Stimulated activated CD4-positive, alpha-beta T cell treated with anti-CD3 and anti-CD28 coated beads, Interleukin-4, amount 100 ng/mL, for 4 hours (primary cell): ENCODE data around the gene SLC48A1.
"Not testable (repeated sequence)": the region's sequence is repeated elsewhere in the genome, so short reads cannot be mapped to it uniquely, and the experiment has no call there.

Experiments used
- DNase-seq, 2 experiments: peaks; one replicate each; pipeline ENCODE4 v3.0.0-alpha.2; 2020

The SLC48A1 gene

GRCh38 chr12:47794679-47795078 is 21.6 kb downstream of the SLC48A1 start:
- DNase-seq: no peak

GRCh38 chr12:47795121-47795813 is 22.2 kb downstream of the SLC48A1 start:
- DNase-seq: no peak

GRCh38 chr12:47795814-47796411 is 22.9 kb downstream of the SLC48A1 start:
- DNase-seq: no peak

DNA sequence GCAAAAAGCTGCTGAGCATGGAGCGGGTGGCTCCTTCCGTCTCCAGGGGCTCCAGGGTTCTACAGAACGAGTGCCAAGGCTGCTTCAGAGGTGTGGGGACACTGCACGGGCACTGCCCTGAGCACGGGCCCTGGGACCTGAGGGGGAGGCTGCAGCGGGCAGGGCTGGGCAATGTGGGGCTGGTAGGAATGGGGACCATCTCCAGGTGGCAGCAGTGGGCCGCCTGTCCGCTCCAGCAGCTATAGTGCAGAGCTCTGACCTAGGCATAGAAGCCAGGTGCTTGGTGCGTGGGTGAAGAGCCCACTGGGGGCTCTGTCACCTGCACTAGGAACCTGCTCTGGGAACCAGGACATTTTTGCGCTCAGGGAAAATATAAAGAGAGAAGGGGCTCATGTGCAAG is 24.4 kb downstream of the SLC48A1 start:
- DNase-seq: no peak

- no peak for DNase-seq
Measured at GRCh38 chr12:47798382-47798948, 25.4 kb downstream of the SLC48A1 start.

DNA sequence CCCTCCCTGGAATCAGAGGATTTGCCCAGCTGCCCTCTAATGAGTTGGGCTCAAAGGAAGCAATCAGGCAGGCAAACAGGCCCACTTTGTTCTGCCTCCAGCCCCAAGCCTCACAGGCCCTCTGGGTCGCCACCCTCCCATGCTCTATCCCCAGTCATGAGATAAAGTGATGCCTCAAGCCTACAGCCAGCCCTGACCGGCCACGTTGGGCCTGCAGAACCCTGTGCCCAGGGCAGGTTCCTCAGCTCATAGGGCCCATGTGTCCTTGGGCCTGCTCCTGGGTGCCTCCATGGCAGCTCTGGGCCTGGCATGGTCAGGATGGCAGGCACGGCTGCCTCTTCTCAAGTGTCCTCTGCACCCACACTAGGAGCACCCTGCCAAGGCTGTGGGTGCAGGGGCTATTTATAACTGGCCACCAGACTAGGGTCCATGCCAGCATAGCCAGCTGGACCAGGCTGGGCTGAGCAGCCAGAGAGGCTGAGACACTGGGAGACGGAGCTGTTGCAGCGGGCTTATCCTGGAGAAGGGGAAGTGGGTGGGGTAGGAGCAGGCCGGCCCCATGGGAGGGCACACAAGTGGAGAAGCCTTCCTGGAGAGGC is 26.4 kb downstream of the SLC48A1 start:
- DNase-seq: no peak

DNA sequence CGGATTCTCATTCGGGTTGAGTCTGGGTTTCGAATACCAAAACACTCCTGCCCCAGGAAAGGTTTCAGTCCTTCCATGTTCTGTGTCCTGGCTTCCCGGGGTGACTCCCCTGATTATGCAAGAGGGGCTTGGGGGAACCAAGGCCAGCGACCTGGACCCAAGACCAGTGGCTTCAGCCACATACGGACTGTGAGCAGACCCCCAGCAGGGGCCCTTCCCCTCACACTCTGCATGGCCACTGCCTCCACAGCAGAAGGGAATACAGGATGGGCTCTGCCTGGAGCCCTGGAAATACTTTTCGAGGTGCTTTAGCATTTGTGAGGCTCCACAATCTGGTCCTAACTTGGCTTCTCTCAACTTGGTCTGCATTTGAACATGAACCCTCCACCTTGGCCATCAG is 27.5 kb downstream of the SLC48A1 start:
- DNase-seq: no peak

DNA sequence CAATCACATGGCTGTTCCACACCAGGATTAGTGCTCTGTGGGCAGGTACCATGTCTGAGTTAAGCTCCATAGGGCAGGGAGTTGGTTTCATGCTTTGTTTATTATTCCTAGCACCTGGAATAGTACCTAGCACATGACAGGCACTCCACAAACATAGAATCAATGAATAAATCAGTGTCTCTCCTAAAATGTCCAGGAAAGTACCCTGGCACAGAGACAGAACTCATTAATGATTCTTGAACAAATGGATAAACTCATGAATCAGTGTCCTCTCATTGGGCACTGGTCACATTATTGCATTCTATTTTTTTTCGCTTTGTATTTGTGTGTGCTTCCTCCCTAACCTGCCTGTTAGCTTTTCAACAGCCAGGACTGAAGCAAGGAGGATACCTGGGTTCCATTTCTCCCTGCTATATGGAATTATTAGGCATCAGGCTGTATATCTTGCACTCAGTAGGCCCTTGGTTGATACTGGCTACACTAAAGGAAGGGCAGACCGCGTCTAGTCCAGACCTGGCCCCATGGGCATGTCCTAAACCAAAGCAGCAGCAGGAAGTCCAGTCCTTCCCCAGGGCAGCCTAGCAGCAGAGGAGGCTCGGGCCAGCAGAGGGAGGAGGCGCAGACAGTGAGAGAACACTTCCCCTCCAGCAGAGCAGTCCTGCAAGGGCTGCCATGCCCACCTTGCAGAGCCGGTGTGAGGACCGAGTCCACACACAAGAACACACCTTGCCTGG is 28.3 kb downstream of the SLC48A1 start:
- DNase-seq: no peak

DNA sequence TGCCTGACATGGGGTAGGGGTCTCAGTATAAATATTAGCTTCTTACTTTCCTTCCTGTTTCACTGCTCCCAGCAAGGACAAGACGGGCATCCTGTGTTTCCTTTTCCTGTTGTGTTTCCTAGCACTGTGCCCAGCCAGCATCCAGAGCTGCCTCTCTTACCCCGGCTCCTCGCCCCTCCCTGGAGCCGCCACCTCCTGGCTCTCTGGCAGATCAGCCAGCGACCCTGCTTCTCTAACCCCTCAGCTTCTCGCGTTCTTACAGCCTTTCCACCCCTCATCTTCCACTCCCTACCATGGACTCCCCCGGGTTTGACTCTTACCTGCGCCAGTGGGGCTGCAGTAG is 28.8 kb downstream of the SLC48A1 start:
- no peak for DNase-seq

- DNase-seq: no peak
Measured at GRCh38 chr12:47802312-47802711, 29.3 kb downstream of the SLC48A1 start.

- DNase-seq: no peak
Measured at GRCh38 chr12:47803191-47803875, 30.3 kb downstream of the SLC48A1 start.

GRCh38 chr12:47804171-47804570 is 31.1 kb downstream of the SLC48A1 start:
- DNase-seq: no peak

DNA sequence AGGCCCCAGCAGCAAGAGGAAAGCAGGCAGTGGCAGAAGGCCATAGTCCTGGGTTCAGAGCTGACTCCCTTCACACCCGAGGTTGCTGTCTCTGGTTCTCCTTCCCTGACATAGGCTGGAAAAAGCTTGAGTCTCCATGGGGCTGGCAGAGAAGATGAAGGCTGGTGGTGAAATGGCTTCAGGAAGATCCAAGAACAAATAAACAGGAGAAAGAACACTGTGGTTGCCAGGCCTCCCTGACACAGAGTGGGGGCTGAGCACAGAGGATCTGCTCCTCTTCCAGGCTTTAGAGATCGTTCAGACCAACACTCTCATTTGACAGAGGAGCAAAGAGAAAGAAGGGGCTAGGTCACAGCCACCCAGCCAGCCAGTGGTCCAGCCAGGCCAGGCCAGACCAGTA is 32.4 kb downstream of the SLC48A1 start:
- DNase-seq: no peak

DNA sequence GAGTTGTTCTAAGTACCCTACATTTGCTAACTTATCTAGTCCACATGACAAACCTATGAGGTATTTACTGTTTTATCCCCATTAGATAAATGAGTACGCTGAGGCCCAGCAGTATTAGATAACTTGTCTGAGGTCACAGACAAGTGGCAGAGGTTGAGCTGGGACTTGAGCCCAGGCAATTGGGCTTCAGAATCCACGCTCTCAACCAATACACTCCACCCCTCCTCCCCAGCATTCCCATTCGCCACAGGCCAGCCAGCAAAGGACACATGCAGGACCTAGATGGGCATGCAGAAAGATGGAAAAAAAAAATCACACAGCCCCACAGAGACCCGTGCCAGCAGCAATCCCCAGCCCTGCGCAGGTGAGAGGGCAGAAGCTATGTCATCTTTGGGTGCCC is 34.3 kb downstream of the SLC48A1 start:
- no peak for DNase-seq

GRCh38 chr12:47808050-47808449 is 35.0 kb downstream of the SLC48A1 start:
- peak; percentile 69 to 75 for DNase-seq

GRCh38 chr12:47808574-47809365 is 35.7 kb downstream of the SLC48A1 start:
- DNase-seq: peak in 1 of 2 experiments; percentile 45

DNA sequence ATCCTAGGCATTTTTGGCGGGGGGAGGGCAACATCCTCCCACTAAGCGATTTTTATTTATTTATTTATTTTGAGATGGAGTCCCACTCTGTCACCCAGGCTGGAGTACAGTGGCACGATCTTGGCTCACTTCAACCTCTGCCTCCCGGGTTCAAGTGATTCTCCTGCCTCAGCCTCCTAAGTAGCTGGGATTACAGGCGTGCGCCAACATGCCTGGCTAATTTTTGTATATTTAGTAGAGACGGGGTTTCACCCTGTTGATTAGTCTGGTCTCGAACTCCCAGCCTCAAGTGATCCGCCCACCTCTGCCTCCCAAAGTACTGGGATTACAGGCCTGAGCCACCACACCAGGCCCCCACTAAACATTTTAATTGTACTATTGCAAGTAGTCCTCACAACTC is 36.5 kb downstream of the SLC48A1 start:
- not testable (repeated sequence) for DNase-seq

DNA sequence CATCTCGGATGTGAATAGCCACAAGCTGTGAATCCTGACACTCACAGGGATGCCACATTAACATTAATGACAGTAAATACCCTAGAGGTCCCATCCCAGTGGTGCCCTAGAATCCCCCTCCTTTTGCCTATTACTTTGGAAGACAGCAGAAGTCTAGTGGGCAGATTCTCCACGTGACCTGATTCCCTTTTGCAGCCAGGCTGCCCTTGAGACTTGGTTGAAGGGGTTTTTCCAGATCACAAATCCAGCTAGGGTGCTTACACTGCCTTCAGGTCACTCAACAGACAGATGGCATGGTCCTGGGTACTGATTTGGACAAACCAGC is 38.0 kb downstream of the SLC48A1 start:
- DNase-seq: no peak

DNA sequence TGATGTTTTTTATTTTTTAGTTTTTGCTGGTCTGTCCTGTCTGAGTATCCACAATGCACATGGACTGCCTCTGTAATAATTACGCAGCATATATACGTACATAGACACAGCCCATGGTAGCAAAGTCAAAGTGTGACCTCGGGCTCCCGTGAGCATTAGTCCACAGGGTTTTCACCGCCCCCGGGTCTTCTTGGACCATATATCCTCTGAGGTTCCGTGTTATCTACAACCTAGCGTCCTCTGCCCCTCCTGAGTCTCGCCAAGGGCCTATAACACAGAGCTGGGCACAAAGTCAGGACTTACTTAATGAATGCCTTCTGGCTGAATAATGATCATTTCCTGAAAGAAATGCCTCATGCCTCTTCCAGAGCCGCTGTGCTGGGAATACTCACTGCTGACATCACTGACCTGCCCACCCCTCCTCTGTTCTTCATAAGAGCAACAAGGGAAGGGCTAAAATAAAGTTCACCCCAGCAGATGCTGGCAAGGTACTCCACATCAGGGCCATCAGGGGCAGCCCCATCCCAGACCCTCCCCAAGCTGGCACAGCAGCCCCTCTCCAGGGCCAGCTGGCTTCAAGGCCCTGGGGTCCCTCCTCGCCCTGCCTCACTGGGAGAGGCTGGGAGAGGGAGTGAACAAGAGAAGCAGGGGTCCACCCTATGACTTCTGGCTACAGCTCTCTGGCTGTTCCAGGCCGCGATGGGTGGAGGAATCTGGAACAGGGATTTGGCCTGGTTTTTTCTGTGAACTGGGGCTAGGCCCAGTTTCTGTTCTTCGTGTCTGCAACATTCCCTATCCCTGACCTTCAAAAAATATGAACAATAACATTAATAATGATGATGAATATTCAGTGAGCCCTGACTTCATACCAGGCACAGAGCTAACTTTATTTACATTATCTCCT is 38.8 kb downstream of the SLC48A1 start:
- DNase-seq: no peak

GRCh38 chr12:47812797-47813510 is 39.9 kb downstream of the SLC48A1 start:
- peak; percentile 89 to 96 for DNase-seq
